K562 (cell line): Measurements from ENCODE around the gene RBFOX2. TPM values are rescaled to one million over a fixed set of nuclear protein-coding genes. Genes with fewer than 3 reads are reported as not detected.

Experiments used
- CC2D1A ChIP-seq: fragments of 450-650 bp; IDR thresholded peaks from 2 replicates; pipeline ENCODE4 v1.6.1; 2017; ENCODE audit warnings: mild to moderate bottlenecking
- FIP1L1 ChIP-seq: fragments of 200-400 bp; formaldehyde crosslinking; IDR thresholded peaks from 2 replicates; pipeline ENCODE4 v1.6.1; 2018; ENCODE audit warnings: mild to moderate bottlenecking, low read depth, low read length; ENCODE audit not compliant: poor library complexity, severe bottlenecking
- GATAD2B ChIP-seq: fragments of 450-650 bp; IDR thresholded peaks from 2 replicates; pipeline ENCODE4 v1.6.1; 2017; ENCODE audit warnings: mild to moderate bottlenecking, borderline replicate concordance
- MBD2 ChIP-seq: sonication (generic); IDR thresholded peaks from 2 replicates; pipeline ENCODE4 v1.6.1; 2016; ENCODE audit warnings: low read depth, borderline replicate concordance
- ZFP1 ChIP-seq: fragments of 450-650 bp; formaldehyde crosslinking; IDR thresholded peaks from 2 replicates; pipeline ENCODE4 v1.4.0; 2020; ENCODE audit warnings: mild to moderate bottlenecking, mixed read lengths
- ZKSCAN1 ChIP-seq: fragments of 150-350 bp; IDR thresholded peaks from 2 replicates; pipeline ENCODE4 v1.6.1; 2016; ENCODE audit warnings: low read depth, low read length
- ZNF354B ChIP-seq: fragments of 250-450 bp; sonication (Bioruptor Pico); IDR thresholded peaks from 2 replicates; pipeline ENCODE4 v1.4.0; 2020
- polyA plus RNA-seq, 8 experiments: library from polyadenylated mRNA; depleted of rRNA in 4 of 8; stranded (reverse) in 5 of 8; unstranded in 3 of 8; fragments of >200 nt; fragmentation: Nextera tagmentation in 2 of 8; fragmentation: Illumina TruSeq in 1 of 8; extraction: Ambion mirVana in 2 of 8; extraction: Trizol in 1 of 8; gene quantifications; 2 replicates each; pipeline versions ENCODE4 v1.2.1 to v1.2.3, GENCODE V29; 2011 to 2014; ENCODE audit warnings: inconsistent platforms in 1 of 8, missing spikeins in 1 of 8
- total RNA-seq, 7 experiments: library from RNA; depleted of rRNA in 6 of 7; stranded (reverse); fragments of >200 nt in 6 of 7; fragmentation: Illumina TruSeq in 2 of 7; extraction: Trizol in 2 of 7; gene quantifications; 2 replicates each; pipeline versions ENCODE4 v1.2.1 to v1.2.3, GENCODE V29; 2011 to 2021; ENCODE audit warnings: low replicate concordance in 1 of 7
- TF ChIP-seq, protein P1 (sequence below): fragments of 250-450 bp; sonication (Bioruptor Pico); IDR thresholded peaks from 2 replicates; pipeline ENCODE4 v1.5.0; 2021; ENCODE audit warnings: mild to moderate bottlenecking, borderline replicate concordance
- TF ChIP-seq, protein P2 (sequence below): sonication (generic); formaldehyde crosslinking; IDR thresholded peaks from 2 replicates; pipeline ENCODE4 v1.8.1; 2022; ENCODE audit warnings: missing genetic modification reagents
- TF ChIP-seq, protein P3 (sequence below): fragments of 450-650 bp; IDR thresholded peaks from 2 replicates; pipeline ENCODE4 v1.6.1; 2016
- TF ChIP-seq, protein P4 (sequence below): fragments of 450-650 bp; conservative IDR thresholded peaks from 2 replicates; pipeline ENCODE4 v1.6.1; 2016; ENCODE audit warnings: missing genetic modification characterization, low read depth, mild to moderate bottlenecking, missing compliant biosample characterization, moderate library complexity
- TF ChIP-seq, protein P5 (sequence below), 2 experiments: fragments of 450-650 bp; conservative IDR thresholded peaks; 2 replicates each; pipeline ENCODE4 v1.6.1; 2017; ENCODE audit warnings: mild to moderate bottlenecking in 2 of 2, moderate library complexity in 2 of 2
- TF ChIP-seq, protein P6 (sequence below): fragments of 250-450 bp; sonication (Bioruptor Pico); IDR thresholded peaks from 2 replicates; pipeline ENCODE4 v1.4.0; 2020

RBFOX2 gene
- total and polyA plus RNA-seq, 9 of the 15 experiments (the other 6 are each of a cell fraction or from before 2014, with no cell fraction given), result 5.8 to 24.8 (median 14.2) TPM

DNA sequence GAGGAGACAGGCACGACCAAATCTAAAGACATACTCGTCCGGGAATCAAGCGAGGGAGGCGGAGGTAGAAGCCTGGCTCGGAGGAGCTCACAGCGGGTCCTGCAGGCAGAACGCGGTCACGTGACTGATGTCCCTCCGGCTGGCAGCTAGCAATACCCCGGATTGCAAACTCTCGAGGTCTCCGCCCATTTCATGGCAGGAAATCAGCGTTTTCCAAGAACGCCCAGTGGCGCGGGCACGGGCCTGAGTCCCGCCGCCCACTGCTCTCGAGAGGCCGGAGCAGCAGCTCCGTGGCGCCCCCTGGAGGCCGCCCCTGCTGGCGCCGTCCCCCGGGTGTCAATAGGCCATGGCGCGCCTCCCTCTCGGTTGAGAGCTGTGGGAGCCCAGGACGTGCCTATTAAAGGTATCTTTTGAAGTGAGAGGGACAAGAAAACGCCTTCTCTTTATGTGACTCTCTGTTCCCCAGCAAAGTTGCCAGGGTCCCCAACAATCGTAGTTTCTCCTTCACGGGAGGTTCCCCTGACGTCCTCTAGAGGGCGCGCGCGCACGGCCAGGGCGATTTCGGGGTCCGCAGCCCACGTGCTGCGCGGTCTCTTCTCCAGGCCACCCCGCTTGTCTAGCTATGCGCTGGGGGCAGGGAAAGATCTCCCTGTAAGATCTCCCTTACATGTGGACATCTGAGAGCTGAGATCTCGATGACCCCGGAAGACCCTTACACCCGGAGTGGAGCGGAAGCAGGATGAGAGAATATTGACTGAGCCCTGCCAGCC, 37.3 kb upstream of the RBFOX2 start (continued):
- TF ChIP-seq, protein P1, sequence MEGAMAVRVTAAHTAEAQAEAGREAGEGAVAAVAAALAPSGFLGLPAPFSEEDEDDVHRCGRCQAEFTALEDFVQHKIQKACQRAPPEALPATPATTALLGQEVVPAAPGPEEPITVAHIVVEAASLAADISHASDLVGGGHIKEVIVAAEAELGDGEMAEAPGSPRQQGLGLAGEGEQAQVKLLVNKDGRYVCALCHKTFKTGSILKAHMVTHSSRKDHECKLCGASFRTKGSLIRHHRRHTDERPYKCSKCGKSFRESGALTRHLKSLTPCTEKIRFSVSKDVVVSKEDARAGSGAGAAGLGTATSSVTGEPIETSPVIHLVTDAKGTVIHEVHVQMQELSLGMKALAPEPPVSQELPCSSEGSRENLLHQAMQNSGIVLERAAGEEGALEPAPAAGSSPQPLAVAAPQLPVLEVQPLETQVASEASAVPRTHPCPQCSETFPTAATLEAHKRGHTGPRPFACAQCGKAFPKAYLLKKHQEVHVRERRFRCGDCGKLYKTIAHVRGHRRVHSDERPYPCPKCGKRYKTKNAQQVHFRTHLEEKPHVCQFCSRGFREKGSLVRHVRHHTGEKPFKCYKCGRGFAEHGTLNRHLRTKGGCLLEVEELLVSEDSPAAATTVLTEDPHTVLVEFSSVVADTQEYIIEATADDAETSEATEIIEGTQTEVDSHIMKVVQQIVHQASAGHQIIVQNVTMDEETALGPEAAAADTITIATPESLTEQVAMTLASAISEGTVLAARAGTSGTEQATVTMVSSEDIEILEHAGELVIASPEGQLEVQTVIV (CRISPR knock-in tag), result no peak
- TF ChIP-seq ZFP1 (CRISPR knock-in tag) (no peak), MBD2 (no peak), GATAD2B (no peak), CC2D1A (no peak), ZNF354B (CRISPR knock-in tag) (no peak), ZKSCAN1 (no peak), FIP1L1 (no peak)
- TF ChIP-seq, protein P2, sequence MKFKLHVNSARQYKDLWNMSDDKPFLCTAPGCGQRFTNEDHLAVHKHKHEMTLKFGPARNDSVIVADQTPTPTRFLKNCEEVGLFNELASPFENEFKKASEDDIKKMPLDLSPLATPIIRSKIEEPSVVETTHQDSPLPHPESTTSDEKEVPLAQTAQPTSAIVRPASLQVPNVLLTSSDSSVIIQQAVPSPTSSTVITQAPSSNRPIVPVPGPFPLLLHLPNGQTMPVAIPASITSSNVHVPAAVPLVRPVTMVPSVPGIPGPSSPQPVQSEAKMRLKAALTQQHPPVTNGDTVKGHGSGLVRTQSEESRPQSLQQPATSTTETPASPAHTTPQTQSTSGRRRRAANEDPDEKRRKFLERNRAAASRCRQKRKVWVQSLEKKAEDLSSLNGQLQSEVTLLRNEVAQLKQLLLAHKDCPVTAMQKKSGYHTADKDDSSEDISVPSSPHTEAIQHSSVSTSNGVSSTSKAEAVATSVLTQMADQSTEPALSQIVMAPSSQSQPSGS (CRISPR knock-in tag), result no peak
- TF ChIP-seq, protein P3, sequence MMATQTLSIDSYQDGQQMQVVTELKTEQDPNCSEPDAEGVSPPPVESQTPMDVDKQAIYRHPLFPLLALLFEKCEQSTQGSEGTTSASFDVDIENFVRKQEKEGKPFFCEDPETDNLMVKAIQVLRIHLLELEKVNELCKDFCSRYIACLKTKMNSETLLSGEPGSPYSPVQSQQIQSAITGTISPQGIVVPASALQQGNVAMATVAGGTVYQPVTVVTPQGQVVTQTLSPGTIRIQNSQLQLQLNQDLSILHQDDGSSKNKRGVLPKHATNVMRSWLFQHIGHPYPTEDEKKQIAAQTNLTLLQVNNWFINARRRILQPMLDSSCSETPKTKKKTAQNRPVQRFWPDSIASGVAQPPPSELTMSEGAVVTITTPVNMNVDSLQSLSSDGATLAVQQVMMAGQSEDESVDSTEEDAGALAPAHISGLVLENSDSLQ, result 0 out of 2 replicates have a peak, but pooled peaks have one; percentile 7
- TF ChIP-seq, protein P4, sequence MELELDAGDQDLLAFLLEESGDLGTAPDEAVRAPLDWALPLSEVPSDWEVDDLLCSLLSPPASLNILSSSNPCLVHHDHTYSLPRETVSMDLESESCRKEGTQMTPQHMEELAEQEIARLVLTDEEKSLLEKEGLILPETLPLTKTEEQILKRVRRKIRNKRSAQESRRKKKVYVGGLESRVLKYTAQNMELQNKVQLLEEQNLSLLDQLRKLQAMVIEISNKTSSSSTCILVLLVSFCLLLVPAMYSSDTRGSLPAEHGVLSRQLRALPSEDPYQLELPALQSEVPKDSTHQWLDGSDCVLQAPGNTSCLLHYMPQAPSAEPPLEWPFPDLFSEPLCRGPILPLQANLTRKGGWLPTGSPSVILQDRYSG (tag), result 0 out of 2 replicates have a peak, but pooled peaks have one; percentile 34
- TF ChIP-seq, protein P5, sequence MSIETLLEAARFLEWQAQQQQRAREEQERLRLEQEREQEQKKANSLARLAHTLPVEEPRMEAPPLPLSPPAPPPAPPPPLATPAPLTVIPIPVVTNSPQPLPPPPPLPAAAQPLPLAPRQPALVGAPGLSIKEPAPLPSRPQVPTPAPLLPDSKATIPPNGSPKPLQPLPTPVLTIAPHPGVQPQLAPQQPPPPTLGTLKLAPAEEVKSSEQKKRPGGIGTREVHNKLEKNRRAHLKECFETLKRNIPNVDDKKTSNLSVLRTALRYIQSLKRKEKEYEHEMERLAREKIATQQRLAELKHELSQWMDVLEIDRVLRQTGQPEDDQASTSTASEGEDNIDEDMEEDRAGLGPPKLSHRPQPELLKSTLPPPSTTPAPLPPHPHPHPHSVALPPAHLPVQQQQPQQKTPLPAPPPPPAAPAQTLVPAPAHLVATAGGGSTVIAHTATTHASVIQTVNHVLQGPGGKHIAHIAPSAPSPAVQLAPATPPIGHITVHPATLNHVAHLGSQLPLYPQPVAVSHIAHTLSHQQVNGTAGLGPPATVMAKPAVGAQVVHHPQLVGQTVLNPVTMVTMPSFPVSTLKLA (conservative IDR thresholded peaks at IDR 0.05), result peak; percentile 93
- TF ChIP-seq, protein P6, sequence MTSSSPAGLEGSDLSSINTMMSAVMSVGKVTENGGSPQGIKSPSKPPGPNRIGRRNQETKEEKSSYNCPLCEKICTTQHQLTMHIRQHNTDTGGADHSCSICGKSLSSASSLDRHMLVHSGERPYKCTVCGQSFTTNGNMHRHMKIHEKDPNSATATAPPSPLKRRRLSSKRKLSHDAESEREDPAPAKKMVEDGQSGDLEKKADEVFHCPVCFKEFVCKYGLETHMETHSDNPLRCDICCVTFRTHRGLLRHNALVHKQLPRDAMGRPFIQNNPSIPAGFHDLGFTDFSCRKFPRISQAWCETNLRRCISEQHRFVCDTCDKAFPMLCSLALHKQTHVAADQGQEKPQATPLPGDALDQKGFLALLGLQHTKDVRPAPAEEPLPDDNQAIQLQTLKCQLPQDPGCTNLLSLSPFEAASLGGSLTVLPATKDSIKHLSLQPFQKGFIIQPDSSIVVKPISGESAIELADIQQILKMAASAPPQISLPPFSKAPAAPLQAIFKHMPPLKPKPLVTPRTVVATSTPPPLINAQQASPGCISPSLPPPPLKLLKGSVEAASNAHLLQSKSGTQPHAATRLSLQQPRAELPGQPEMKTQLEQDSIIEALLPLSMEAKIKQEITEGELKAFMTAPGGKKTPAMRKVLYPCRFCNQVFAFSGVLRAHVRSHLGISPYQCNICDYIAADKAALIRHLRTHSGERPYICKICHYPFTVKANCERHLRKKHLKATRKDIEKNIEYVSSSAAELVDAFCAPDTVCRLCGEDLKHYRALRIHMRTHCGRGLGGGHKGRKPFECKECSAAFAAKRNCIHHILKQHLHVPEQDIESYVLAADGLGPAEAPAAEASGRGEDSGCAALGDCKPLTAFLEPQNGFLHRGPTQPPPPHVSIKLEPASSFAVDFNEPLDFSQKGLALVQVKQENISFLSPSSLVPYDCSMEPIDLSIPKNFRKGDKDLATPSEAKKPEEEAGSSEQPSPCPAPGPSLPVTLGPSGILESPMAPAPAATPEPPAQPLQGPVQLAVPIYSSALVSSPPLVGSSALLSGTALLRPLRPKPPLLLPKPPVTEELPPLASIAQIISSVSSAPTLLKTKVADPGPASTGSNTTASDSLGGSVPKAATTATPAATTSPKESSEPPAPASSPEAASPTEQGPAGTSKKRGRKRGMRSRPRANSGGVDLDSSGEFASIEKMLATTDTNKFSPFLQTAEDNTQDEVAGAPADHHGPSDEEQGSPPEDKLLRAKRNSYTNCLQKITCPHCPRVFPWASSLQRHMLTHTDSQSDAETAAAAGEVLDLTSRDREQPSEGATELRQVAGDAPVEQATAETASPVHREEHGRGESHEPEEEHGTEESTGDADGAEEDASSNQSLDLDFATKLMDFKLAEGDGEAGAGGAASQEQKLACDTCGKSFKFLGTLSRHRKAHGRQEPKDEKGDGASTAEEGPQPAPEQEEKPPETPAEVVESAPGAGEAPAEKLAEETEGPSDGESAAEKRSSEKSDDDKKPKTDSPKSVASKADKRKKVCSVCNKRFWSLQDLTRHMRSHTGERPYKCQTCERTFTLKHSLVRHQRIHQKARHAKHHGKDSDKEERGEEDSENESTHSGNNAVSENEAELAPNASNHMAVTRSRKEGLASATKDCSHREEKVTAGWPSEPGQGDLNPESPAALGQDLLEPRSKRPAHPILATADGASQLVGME (CRISPR knock-in tag), result no peak
